Endothelial cell of umbilical vein (primary cell): ENCODE results near the gene ATP10A. TPM values are rescaled to one million over a fixed set of nuclear protein-coding genes. Genes with fewer than 3 reads are reported as not detected.

Experiments used
- BruUV-seq: library from RNA; stranded (reverse); fragments of 400-500 nt; replicated peaks from 2 replicates; lab custom pipeline; 2021; lab: Mats Ljungman, UMichigan
- CTCF ChIA-PET: fragments of 300-600, 350-600 bp; sonication (Branson Sonifier 250); formaldehyde crosslinking; loops from one replicate; lab custom pipeline; 2021; ENCODE audit warnings: antibody characterized with exemption, inconsistent platforms; lab: Charles Lee
- POLR2A ChIA-PET: fragments of 300-600, 350-600 bp; sonication (Branson Sonifier 250); formaldehyde crosslinking; loops from one replicate; lab custom pipeline; 2021; ENCODE audit warnings: antibody characterized with exemption, inconsistent platforms; lab: Charles Lee
- DNase-seq: peaks from one replicate; pipeline ENCODE4 v3.0.0-alpha.2; 2011; ENCODE audit warnings: low read depth, low spot score
- FAIRE-seq: peaks from 2 replicates; lab custom pipeline; 2011; peaks lifted over from hg19 to GRCh38; lab: Jason Lieb, UNC
- H2AFZ ChIP-seq: 2 replicates; pipeline ENCODE4 v1.6.0; 2012; ENCODE audit warnings: low read depth, low read length, control low read depth, inconsistent platforms
- H3K27ac ChIP-seq: 2 replicates; pipeline ENCODE4 v1.5.1; 2011; ENCODE audit warnings: low read depth, mild to moderate bottlenecking, control low read depth, low read length, moderate library complexity; ENCODE audit not compliant: insufficient read depth
- H3K27me3 ChIP-seq, 2 experiments: 2 replicates each; pipeline versions ENCODE4 v1.6.0 to v1.6.1; 2011; ENCODE audit warnings: low read length in 2 of 2, mixed read lengths in 1 of 2; ENCODE audit not compliant: control insufficient read depth in 2 of 2, insufficient read depth in 2 of 2
- H3K36me3 ChIP-seq, 2 experiments: 2 replicates in 1 of 2; 3 replicates in 1 of 2; pipeline ENCODE4 v1.5.1; 2011; ENCODE audit warnings: low read length in 2 of 2, mild to moderate bottlenecking in 1 of 2, moderate library complexity in 1 of 2; ENCODE audit not compliant: control insufficient read depth in 2 of 2, insufficient read depth in 2 of 2; ENCODE audit errors: extremely low read depth in 1 of 2
- H3K4me1 ChIP-seq: 3 replicates; pipeline ENCODE4 v1.5.1; 2011; ENCODE audit warnings: mild to moderate bottlenecking, low read length; ENCODE audit not compliant: control insufficient read depth, insufficient read depth; ENCODE audit errors: extremely low read depth
- H3K4me2 ChIP-seq: 2 replicates; pipeline ENCODE4 v1.6.1; 2011; ENCODE audit warnings: low read length, control low read depth, mixed read lengths; ENCODE audit not compliant: insufficient read depth
- H3K4me3 ChIP-seq, 3 experiments: fragments of 200-600 bp in 1 of 3; sonication (generic), shearing (Covaris generic) in 1 of 3; replicated peaks in 1 of 3; 2 replicates each; pipeline ENCODE4 v1.5.1; 2011 to 2016; ENCODE audit warnings: control low read depth in 3 of 3, low read length in 3 of 3, mild to moderate bottlenecking in 2 of 3, inconsistent platforms in 1 of 3, low read depth in 1 of 3, moderate library complexity in 1 of 3; ENCODE audit not compliant: insufficient read depth in 1 of 3
- H3K79me2 ChIP-seq: 2 replicates; pipeline ENCODE4 v1.6.0; 2012; ENCODE audit warnings: low read length, inconsistent platforms; ENCODE audit not compliant: control insufficient read depth, insufficient read depth
- H3K9ac ChIP-seq: replicated peaks from 2 replicates; pipeline ENCODE3; 2011; ENCODE audit warnings: low read length, control low read depth; ENCODE audit not compliant: insufficient read depth; ENCODE audit errors: extremely low read depth
- H3K9me1 ChIP-seq: replicated peaks from 3 replicates; pipeline ENCODE4 v1.6.0; 2011; ENCODE audit warnings: mild to moderate bottlenecking, low read length; ENCODE audit not compliant: control insufficient read depth, insufficient read depth; ENCODE audit errors: extremely low read depth
- H3K9me3 ChIP-seq: replicated peaks from 2 replicates; pipeline ENCODE4 v1.5.1; 2012; ENCODE audit warnings: low read length, inconsistent platforms; ENCODE audit not compliant: control insufficient read depth, insufficient read depth
- H4K20me1 ChIP-seq: replicated peaks from 2 replicates; pipeline ENCODE3; 2011; ENCODE audit warnings: mild to moderate bottlenecking, low read length; ENCODE audit not compliant: control insufficient read depth, insufficient read depth; ENCODE audit errors: extremely low read depth
- EZH2 ChIP-seq: IDR thresholded peaks from 2 replicates; pipeline ENCODE4 v1.6.1; 2012; ENCODE audit warnings: borderline replicate concordance, low read depth, mild to moderate bottlenecking, moderate library complexity, low read length, inconsistent platforms; ENCODE audit not compliant: severe bottlenecking
- FOS ChIP-seq: IDR thresholded peaks from 2 replicates; pipeline ENCODE4 v1.6.1; 2011; ENCODE audit warnings: mild to moderate bottlenecking, low read length, moderate library complexity, borderline replicate concordance; ENCODE audit not compliant: insufficient read depth
- GATA2 ChIP-seq: IDR thresholded peaks from 2 replicates; pipeline ENCODE4 v1.7.0; 2011; ENCODE audit warnings: low read depth, mild to moderate bottlenecking, moderate library complexity, mixed read lengths, low read length; ENCODE audit not compliant: insufficient read length, insufficient read depth
- JUN ChIP-seq: IDR thresholded peaks from 2 replicates; pipeline ENCODE4 v1.6.1; 2011; ENCODE audit warnings: borderline replicate concordance, low read depth; ENCODE audit not compliant: insufficient read length, insufficient read depth
- MYC ChIP-seq: IDR thresholded peaks from one replicate; pipeline ENCODE4 v1.6.1; 2011; ENCODE audit warnings: mild to moderate bottlenecking, low read depth, low read length
- POLR2A ChIP-seq: IDR thresholded peaks from 2 replicates; pipeline ENCODE4 v1.6.1; 2012; ENCODE audit warnings: low read depth, mild to moderate bottlenecking, control low read depth, low read length
- POLR2AphosphoS5 ChIP-seq: IDR thresholded peaks from 2 replicates; pipeline ENCODE4 v1.6.1; 2012; ENCODE audit warnings: low read depth, mild to moderate bottlenecking, control low read depth, low read length, moderate library complexity; ENCODE audit not compliant: insufficient read depth
- dilution Hi-C: fragments of 300-500 bp; cut with MboI; formaldehyde crosslinking; loops from one replicate; pipeline ENCODE4 v1.15.0; 2019; ENCODE audit warnings: low sequenced_read_pairs; ENCODE audit not compliant: extremely low pct_ligation_motif_present
- intact Hi-C: fragments of 100-400 bp; cut with micrococcal nuclease; formaldehyde crosslinking; loops from one replicate; pipeline ENCODE4 v1.10.0; 2022
- polyA plus RNA-seq, 4 experiments: library from polyadenylated mRNA; depleted of rRNA in 3 of 4; stranded (reverse) in 3 of 4; unstranded in 1 of 4; fragments of >200 nt; gene quantifications; 2 replicates each; pipeline versions ENCODE4 v1.2.1 to v1.2.3, GENCODE V29; 2011 to 2012; ENCODE audit warnings: missing spikeins in 1 of 4
- total RNA-seq: library from RNA; stranded (reverse); gene quantifications from 2 replicates; pipeline ENCODE4 v1.2.3, GENCODE V29; 2021
- TF ChIP-seq, protein P1 (sequence below): IDR thresholded peaks from 2 replicates; pipeline ENCODE4 v1.6.1; 2011; ENCODE audit not compliant: insufficient read depth, insufficient read length
- TF ChIP-seq, protein P2 (sequence below), 2 donors: IDR thresholded peaks; 1 replicate in 1 of 2; 2 replicates in 1 of 2; pipeline ENCODE4 v1.5.1; 2011; ENCODE audit warnings: low read length in 2 of 2, mild to moderate bottlenecking in 2 of 2, moderate library complexity in 2 of 2, control low read depth in 1 of 2, inconsistent platforms in 1 of 2, low read depth in 1 of 2; ENCODE audit not compliant: insufficient read depth in 1 of 2; ENCODE audit errors: extremely low read depth in 1 of 2

Gene ATP10A
- total and polyA plus RNA-seq, 2 donors (not counting 3 experiments of a cell fraction or from before 2014, with no cell fraction given), result not detected

DNA sequence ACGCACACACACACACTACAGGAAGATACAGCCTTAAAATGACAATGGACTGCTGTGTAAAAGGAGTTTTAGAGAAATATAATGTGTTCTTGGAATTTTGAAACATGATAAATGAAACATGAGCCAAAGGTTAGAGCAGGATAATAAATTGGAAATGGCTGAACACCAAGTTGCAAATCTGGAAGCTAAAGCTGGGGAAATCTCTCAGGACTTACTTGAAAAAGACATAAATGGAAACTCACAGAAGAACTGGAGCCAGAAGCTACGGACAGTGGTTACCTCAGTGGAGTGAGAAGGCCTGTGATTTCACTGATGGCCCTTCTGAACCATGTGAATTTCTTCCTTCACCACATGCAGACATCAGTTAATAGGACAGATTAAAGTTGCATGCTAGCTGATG lies 37.3 kb upstream of the ATP10A start:
- no peaks in the 10 kb centered on the region for H3K4me1 ChIP-seq
- ChIA-PET POLR2A (no interaction called here), CTCF (no interaction called here)
- H3K79me2 ChIP-seq, result no peaks in the 10 kb centered on the region
- H3K9me1 ChIP-seq, result no peaks in the 10 kb centered on the region
- DNase-seq (no peak), FAIRE-seq (no peak)
- H2AFZ ChIP-seq, result no peak overlapping the region
- H3K4me3 ChIP-seq, result no peak overlapping the region
- intact Hi-C loops (no loop called here), dilution Hi-C loops (no loop called here)
- H3K27ac ChIP-seq, result no peak overlapping the region
- no peaks in the 10 kb centered on the region for H4K20me1 ChIP-seq
- no peaks in the 10 kb centered on the region for H3K36me3 ChIP-seq
- peaks cover 17% of the 10 kb centered on the region for H3K9me3 ChIP-seq
- H3K4me2 ChIP-seq, result no peak overlapping the region
- no peaks in the 10 kb centered on the region for H3K27me3 ChIP-seq
- TF ChIP-seq, protein P1, sequence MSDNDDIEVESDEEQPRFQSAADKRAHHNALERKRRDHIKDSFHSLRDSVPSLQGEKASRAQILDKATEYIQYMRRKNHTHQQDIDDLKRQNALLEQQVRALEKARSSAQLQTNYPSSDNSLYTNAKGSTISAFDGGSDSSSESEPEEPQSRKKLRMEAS, result no peak
- TF ChIP-seq EZH2, result no peak
- no peak for TF ChIP-seq JUN
- no peak for TF ChIP-seq GATA2
- TF ChIP-seq FOS, result no peak
- TF ChIP-seq POLR2A, result no peak
- TF ChIP-seq MYC, result no peak
- TF ChIP-seq POLR2AphosphoS5, result no peak
- TF ChIP-seq, protein P2, sequence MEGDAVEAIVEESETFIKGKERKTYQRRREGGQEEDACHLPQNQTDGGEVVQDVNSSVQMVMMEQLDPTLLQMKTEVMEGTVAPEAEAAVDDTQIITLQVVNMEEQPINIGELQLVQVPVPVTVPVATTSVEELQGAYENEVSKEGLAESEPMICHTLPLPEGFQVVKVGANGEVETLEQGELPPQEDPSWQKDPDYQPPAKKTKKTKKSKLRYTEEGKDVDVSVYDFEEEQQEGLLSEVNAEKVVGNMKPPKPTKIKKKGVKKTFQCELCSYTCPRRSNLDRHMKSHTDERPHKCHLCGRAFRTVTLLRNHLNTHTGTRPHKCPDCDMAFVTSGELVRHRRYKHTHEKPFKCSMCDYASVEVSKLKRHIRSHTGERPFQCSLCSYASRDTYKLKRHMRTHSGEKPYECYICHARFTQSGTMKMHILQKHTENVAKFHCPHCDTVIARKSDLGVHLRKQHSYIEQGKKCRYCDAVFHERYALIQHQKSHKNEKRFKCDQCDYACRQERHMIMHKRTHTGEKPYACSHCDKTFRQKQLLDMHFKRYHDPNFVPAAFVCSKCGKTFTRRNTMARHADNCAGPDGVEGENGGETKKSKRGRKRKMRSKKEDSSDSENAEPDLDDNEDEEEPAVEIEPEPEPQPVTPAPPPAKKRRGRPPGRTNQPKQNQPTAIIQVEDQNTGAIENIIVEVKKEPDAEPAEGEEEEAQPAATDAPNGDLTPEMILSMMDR (IDR thresholded peaks at IDR 0.05; ENCODE audit: extremely low read depth in 1 of 2, insufficient read depth in 1 of 2, low read depth in 1 of 2, low read length in 2 of 2), result no peak
- no TSS peak for BruUV-seq
- H3K9ac ChIP-seq, result no peak overlapping the region
